GM15510 (cell line): ENCODE measurements around the gene SIVA1.

ENCODE experiments used
- POLR2A ChIP-seq: IDR thresholded peaks from 3 replicates; pipeline ENCODE4 v1.6.1; 2011; ENCODE audit warnings: borderline replicate concordance; ENCODE audit not compliant: insufficient read length; ENCODE audit errors: extremely low read depth

Gene SIVA1

DNA sequence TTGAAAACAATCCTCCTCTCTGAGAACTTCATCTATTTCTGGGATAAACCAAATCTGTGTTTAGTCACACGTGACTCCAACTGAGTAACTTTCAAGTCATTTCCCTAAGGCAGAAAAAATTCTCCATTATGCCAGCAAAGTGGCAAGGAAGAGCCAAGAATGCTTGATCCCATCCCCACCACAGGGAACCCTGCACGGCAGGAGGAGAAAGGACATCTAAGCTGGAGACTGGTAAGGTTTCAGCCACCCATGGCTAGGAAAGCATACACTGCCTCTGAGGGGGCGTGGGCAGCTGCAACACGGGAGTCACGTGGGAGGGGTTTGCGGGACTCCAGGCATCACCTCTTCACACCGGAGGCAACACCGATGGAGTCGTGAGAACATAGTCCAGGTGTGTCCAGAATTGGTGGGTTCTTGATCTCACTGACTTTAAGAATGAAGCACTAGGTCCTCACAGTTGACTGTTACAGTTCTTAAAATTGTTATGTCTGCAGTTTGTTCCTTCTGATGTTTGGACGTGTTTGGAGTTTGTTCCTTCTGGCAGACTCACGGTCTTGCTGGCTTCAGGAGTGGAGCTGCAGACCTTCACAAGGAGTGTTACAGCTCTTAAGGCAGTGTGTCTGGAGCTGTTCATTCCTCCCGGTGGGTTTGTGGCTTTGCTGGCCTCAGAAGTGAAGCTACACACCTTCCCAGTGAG, 2.7 kb upstream of the SIVA1 start:
- TF ChIP-seq POLR2A: no peak

DNA sequence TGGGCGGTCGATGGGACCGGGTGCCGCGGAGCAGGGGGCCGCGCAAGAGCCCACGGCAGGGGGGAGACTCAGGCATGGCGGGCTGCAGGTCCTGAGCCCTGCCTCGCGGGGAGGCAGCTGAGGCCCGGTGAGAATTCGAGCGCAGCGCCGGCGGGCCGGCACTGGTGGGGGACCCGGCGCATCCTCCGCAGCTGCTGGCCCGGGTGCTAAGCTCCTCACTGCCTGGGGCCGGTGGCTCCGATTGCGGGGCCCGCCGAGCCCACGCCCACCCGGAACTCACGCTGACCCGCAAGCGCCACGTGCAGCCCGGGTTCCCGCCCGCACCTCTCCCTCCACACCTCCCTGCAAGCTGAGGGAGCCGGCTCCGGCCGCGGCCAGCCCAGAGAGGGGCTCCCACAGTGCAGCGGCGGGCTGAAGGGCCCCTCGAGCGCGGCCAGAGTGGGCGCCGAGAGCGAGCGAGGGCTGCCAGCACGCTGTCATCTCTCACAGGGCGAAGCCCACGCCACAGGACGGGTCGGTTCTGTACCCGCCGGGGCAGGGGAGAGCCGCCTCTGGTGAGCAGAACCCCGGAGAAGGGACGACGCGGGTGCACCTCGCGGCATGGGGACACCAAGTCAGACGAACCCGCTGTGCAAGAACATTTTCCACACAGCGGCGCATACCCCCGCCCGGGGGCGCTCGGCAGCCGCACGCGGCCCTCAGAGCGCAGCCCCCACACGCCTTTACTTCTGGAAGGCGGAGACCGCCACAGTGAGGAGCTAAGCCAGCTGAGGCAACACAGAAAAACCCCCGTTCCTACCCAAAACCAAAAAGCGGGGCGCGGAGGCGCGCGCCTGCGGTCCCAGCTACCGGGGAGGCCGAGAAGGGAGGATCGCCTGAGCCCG, 1.2 kb upstream of the SIVA1 start:
- no peak for TF ChIP-seq POLR2A

DNA sequence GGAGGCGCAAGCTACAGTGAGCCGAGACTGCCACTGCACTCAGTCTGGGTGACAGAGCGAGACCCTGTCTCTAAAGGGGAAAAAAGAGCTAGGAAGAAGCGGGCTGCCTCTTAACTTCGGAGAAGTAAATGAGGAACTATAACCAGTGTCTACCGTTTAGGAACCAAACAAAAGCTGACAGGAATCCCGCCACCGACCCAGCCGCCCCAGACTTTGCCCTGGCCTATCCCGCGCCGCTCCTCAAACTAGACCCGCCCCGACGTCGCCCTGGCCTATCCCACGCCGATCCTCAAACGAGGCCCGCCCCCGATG, 568 bp upstream of the SIVA1 start:
- TF ChIP-seq POLR2A: peak; percentile 48

- no peak for TF ChIP-seq POLR2A
These were observed 723 bp downstream of the SIVA1 start for GRCh38 chr14:104753528-104754212.

- no peak for TF ChIP-seq POLR2A
These were observed 1.4 kb downstream of the SIVA1 start for GRCh38 chr14:104754213-104754851.

DNA sequence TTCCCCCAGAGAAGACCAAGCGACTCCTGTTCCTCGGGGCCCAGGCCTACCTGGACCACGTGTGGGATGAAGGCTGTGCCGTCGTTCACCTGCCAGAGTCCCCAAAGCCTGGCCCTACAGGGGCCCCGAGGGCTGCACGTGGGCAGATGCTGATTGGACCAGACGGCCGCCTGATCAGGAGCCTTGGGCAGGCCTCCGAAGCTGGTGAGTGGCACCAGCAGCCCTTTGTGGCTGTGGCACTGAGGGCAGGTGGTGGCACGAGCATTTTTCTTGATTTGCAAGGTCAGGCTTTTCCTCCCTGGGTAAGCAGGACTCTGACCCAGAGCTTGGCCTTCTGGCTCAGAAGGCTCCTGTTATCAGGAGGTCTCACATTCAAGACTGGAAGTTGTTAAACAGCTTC, 2.7 kb downstream of the SIVA1 start:
- TF ChIP-seq POLR2A: no peak

- no peak for TF ChIP-seq POLR2A
These were observed 3.7 kb downstream of the SIVA1 start for GRCh38 chr14:104756477-104757237.

- TF ChIP-seq POLR2A: no peak
These were observed 4.3 kb downstream of the SIVA1 start for GRCh38 chr14:104757238-104757585.

DNA sequence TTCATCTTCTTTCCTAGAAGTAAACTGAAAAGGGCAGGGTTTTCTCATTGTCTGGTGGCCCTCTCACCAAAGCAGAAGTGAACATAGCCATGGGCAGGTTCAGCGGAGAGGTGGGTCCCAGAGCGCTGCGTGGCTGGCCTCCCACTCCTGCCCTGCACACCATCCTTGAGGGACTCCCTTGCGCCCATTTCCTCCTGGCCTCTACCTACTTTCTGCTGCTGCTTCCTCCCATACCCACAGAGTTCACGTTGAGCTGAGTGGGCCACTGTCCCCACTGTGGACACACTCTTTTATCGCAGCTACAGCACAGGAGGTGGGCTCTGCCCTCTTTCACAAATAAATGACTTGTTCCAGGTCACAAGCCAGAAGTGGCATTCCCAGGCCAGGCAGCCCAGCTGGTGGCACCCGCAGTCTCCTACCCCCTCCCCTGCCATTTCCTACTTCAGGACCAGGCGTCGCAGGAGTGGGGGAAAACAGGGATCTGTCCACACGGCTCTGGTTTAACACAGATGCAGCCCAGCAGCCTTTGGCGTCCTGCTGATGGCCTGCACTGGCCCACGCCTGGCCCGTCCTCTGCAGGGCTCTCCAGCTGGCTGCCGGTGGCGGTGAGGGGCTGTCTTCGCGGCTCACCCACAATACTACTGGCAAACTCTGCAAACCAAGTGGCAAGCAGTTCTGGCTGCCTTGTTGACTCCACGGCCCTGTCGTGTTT, 4.9 kb downstream of the SIVA1 start:
- TF ChIP-seq POLR2A: no peak

DNA sequence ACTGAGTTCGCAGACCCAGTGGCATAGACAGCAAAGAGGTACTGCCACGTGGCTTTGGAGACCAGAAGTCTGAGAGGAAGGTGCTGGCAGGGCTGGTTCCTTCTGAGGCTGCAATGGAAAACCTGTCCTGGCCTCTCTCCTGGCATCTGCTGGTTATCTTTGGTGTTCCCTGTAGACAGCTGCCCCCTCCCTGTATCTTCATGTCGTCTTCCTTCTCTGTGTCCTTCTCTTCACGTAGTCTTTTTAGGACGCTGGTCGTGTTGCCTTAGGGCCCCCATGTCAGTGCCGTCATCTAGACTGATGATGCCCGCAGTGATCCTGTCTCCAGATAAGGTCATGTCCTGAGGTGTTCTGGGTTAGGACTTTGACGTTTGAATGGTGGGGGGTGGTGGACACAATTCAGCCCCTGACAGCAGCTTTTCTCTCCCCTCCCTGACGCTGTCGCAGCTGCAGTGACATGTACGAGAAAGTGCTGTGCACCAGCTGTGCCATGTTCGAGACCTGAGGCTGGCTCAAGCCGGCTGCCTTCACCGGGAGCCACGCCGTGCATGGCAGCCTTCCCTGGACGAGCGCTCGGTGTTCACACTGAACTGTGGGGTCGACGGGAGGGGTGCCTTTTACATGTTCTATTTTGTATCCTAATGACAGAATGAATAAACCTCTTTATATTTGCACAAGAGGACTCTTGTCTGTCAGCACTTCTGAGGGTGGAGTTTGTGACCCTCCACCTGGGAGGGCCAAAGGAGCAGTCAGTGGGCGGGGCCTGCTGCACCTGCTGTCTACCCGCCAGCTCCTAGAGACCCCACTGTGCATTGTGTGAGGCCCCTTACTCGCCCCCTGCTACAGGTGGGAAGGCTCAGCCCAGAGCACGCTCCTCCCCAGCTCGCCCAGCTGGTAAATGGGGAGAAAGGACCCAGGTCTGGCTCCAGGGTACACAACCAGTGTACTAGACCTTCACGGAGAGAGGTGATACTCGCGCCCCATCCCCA, 6.3 kb downstream of the SIVA1 start:
- TF ChIP-seq POLR2A: no peak

GRCh38 chr14:104765517-104765916, 12.6 kb downstream of the SIVA1 start:
- TF ChIP-seq POLR2A: no peak

- TF ChIP-seq POLR2A: no peak
These were observed 13.4 kb downstream of the SIVA1 start for GRCh38 chr14:104766256-104766862.

GRCh38 chr14:104766863-104767633, 14.1 kb downstream of the SIVA1 start:
- no peak for TF ChIP-seq POLR2A

DNA sequence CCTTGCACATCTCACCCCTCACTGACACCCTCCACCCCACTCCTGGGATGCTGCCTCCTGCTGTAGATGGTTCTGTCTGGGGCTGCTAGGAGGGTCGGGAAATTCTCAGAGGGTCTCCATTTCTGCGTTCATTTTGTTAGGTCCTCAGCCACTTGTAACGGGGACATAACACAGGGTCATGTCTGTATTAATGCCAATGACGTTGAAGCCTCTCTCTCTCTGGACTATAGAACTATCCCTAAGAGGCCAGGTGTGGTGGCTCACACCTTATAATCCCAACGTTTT, 14.6 kb downstream of the SIVA1 start:
- TF ChIP-seq POLR2A: no peak
